Endothelial cell of umbilical vein (primary cell): ENCODE measurements around the gene UBR3. TPM values are rescaled to one million over a fixed set of nuclear protein-coding genes. Genes with fewer than 3 reads are reported as not detected.

Source experiments
- BruUV-seq: library from RNA; stranded (reverse); fragments of 400-500 nt; replicated peaks from 2 replicates; lab custom pipeline; 2021; lab: Mats Ljungman, UMichigan
- CTCF ChIA-PET: fragments of 300-600, 350-600 bp; sonication (Branson Sonifier 250); formaldehyde crosslinking; loops from one replicate; lab custom pipeline; 2021; ENCODE audit warnings: antibody characterized with exemption, inconsistent platforms; lab: Charles Lee
- POLR2A ChIA-PET: fragments of 300-600, 350-600 bp; sonication (Branson Sonifier 250); formaldehyde crosslinking; loops from one replicate; lab custom pipeline; 2021; ENCODE audit warnings: antibody characterized with exemption, inconsistent platforms; lab: Charles Lee
- DNase-seq: peaks from one replicate; pipeline ENCODE4 v3.0.0-alpha.2; 2011; ENCODE audit warnings: low read depth, low spot score
- FAIRE-seq: peaks from 2 replicates; lab custom pipeline; 2011; peaks lifted over from hg19 to GRCh38; lab: Jason Lieb, UNC
- H2AFZ ChIP-seq: 2 replicates; pipeline ENCODE4 v1.6.0; 2012; ENCODE audit warnings: low read depth, low read length, control low read depth, inconsistent platforms
- H3K27ac ChIP-seq: 2 replicates; pipeline ENCODE4 v1.5.1; 2011; ENCODE audit warnings: low read depth, mild to moderate bottlenecking, control low read depth, low read length, moderate library complexity; ENCODE audit not compliant: insufficient read depth
- H3K27me3 ChIP-seq, 2 experiments: 2 replicates each; pipeline versions ENCODE4 v1.6.0 to v1.6.1; 2011; ENCODE audit warnings: low read length in 2 of 2, mixed read lengths in 1 of 2; ENCODE audit not compliant: control insufficient read depth in 2 of 2, insufficient read depth in 2 of 2
- H3K36me3 ChIP-seq, 2 experiments: 2 replicates in 1 of 2; 3 replicates in 1 of 2; pipeline ENCODE4 v1.5.1; 2011; ENCODE audit warnings: low read length in 2 of 2, mild to moderate bottlenecking in 1 of 2, moderate library complexity in 1 of 2; ENCODE audit not compliant: control insufficient read depth in 2 of 2, insufficient read depth in 2 of 2; ENCODE audit errors: extremely low read depth in 1 of 2
- H3K4me1 ChIP-seq: 3 replicates; pipeline ENCODE4 v1.5.1; 2011; ENCODE audit warnings: mild to moderate bottlenecking, low read length; ENCODE audit not compliant: control insufficient read depth, insufficient read depth; ENCODE audit errors: extremely low read depth
- H3K4me2 ChIP-seq: 2 replicates; pipeline ENCODE4 v1.6.1; 2011; ENCODE audit warnings: low read length, control low read depth, mixed read lengths; ENCODE audit not compliant: insufficient read depth
- H3K4me3 ChIP-seq, 3 experiments: fragments of 200-600 bp in 1 of 3; sonication (generic), shearing (Covaris generic) in 1 of 3; replicated peaks in 1 of 3; 2 replicates each; pipeline ENCODE4 v1.5.1; 2011 to 2016; ENCODE audit warnings: control low read depth in 3 of 3, low read length in 3 of 3, mild to moderate bottlenecking in 2 of 3, inconsistent platforms in 1 of 3, low read depth in 1 of 3, moderate library complexity in 1 of 3; ENCODE audit not compliant: insufficient read depth in 1 of 3
- H3K79me2 ChIP-seq: 2 replicates; pipeline ENCODE4 v1.6.0; 2012; ENCODE audit warnings: low read length, inconsistent platforms; ENCODE audit not compliant: control insufficient read depth, insufficient read depth
- H3K9ac ChIP-seq: replicated peaks from 2 replicates; pipeline ENCODE3; 2011; ENCODE audit warnings: low read length, control low read depth; ENCODE audit not compliant: insufficient read depth; ENCODE audit errors: extremely low read depth
- H3K9me1 ChIP-seq: replicated peaks from 3 replicates; pipeline ENCODE4 v1.6.0; 2011; ENCODE audit warnings: mild to moderate bottlenecking, low read length; ENCODE audit not compliant: control insufficient read depth, insufficient read depth; ENCODE audit errors: extremely low read depth
- H3K9me3 ChIP-seq: replicated peaks from 2 replicates; pipeline ENCODE4 v1.5.1; 2012; ENCODE audit warnings: low read length, inconsistent platforms; ENCODE audit not compliant: control insufficient read depth, insufficient read depth
- H4K20me1 ChIP-seq: replicated peaks from 2 replicates; pipeline ENCODE3; 2011; ENCODE audit warnings: mild to moderate bottlenecking, low read length; ENCODE audit not compliant: control insufficient read depth, insufficient read depth; ENCODE audit errors: extremely low read depth
- CTCF ChIP-seq, 2 donors: IDR thresholded peaks; 1 replicate in 1 of 2; 2 replicates in 1 of 2; pipeline ENCODE4 v1.5.1; 2011; ENCODE audit warnings: low read length in 2 of 2, mild to moderate bottlenecking in 2 of 2, moderate library complexity in 2 of 2, control low read depth in 1 of 2, inconsistent platforms in 1 of 2, low read depth in 1 of 2; ENCODE audit not compliant: insufficient read depth in 1 of 2; ENCODE audit errors: extremely low read depth in 1 of 2
- EZH2 ChIP-seq: IDR thresholded peaks from 2 replicates; pipeline ENCODE4 v1.6.1; 2012; ENCODE audit warnings: borderline replicate concordance, low read depth, mild to moderate bottlenecking, moderate library complexity, low read length, inconsistent platforms; ENCODE audit not compliant: severe bottlenecking
- FOS ChIP-seq: IDR thresholded peaks from 2 replicates; pipeline ENCODE4 v1.6.1; 2011; ENCODE audit warnings: mild to moderate bottlenecking, low read length, moderate library complexity, borderline replicate concordance; ENCODE audit not compliant: insufficient read depth
- GATA2 ChIP-seq: IDR thresholded peaks from 2 replicates; pipeline ENCODE4 v1.7.0; 2011; ENCODE audit warnings: low read depth, mild to moderate bottlenecking, moderate library complexity, mixed read lengths, low read length; ENCODE audit not compliant: insufficient read length, insufficient read depth
- JUN ChIP-seq: IDR thresholded peaks from 2 replicates; pipeline ENCODE4 v1.6.1; 2011; ENCODE audit warnings: borderline replicate concordance, low read depth; ENCODE audit not compliant: insufficient read length, insufficient read depth
- MYC ChIP-seq: IDR thresholded peaks from one replicate; pipeline ENCODE4 v1.6.1; 2011; ENCODE audit warnings: mild to moderate bottlenecking, low read depth, low read length
- POLR2A ChIP-seq: IDR thresholded peaks from 2 replicates; pipeline ENCODE4 v1.6.1; 2012; ENCODE audit warnings: low read depth, mild to moderate bottlenecking, control low read depth, low read length
- POLR2AphosphoS5 ChIP-seq: IDR thresholded peaks from 2 replicates; pipeline ENCODE4 v1.6.1; 2012; ENCODE audit warnings: low read depth, mild to moderate bottlenecking, control low read depth, low read length, moderate library complexity; ENCODE audit not compliant: insufficient read depth
- dilution Hi-C: fragments of 300-500 bp; cut with MboI; formaldehyde crosslinking; loops from one replicate; pipeline ENCODE4 v1.15.0; 2019; ENCODE audit warnings: low sequenced_read_pairs; ENCODE audit not compliant: extremely low pct_ligation_motif_present
- intact Hi-C: fragments of 100-400 bp; cut with micrococcal nuclease; formaldehyde crosslinking; loops from one replicate; pipeline ENCODE4 v1.10.0; 2022
- polyA plus RNA-seq, 4 experiments: library from polyadenylated mRNA; depleted of rRNA in 3 of 4; stranded (reverse) in 3 of 4; unstranded in 1 of 4; fragments of >200 nt; gene quantifications; 2 replicates each; pipeline versions ENCODE4 v1.2.1 to v1.2.3, GENCODE V29; 2011 to 2012; ENCODE audit warnings: missing spikeins in 1 of 4
- total RNA-seq: library from RNA; stranded (reverse); gene quantifications from 2 replicates; pipeline ENCODE4 v1.2.3, GENCODE V29; 2021
- TF ChIP-seq, protein P1 (sequence below): IDR thresholded peaks from 2 replicates; pipeline ENCODE4 v1.6.1; 2011; ENCODE audit not compliant: insufficient read depth, insufficient read length

The UBR3 gene
- total and polyA plus RNA-seq, 2 donors (not counting 3 experiments of a cell fraction or from before 2014, with no cell fraction given): 5.3 to 27.5 TPM

GRCh38 chr2:170122883-170123547 is 295.8 kb downstream of the UBR3 start:
- Histone ChIP-seq H3K9me3 (no peaks in the 10 kb centered on the region), H3K9me1 (no peaks in the 10 kb centered on the region), H3K4me3 (no peak overlapping the region), H4K20me1 (no peaks in the 10 kb centered on the region), H3K9ac (no peak overlapping the region), H3K79me2 (no peaks in the 10 kb centered on the region), H3K4me2 (no peak overlapping the region), H2AFZ (no peak overlapping the region), H3K36me3 (no peaks in the 10 kb centered on the region), H3K27ac (no peak overlapping the region), H3K4me1 (peaks cover 4% of the 10 kb centered on the region), H3K27me3 (no peaks in the 10 kb centered on the region)
- POLR2A ChIA-PET: no interaction called here
- intact Hi-C loops (no loop called here), dilution Hi-C loops (no loop called here)
- no peak for FAIRE-seq
- TF ChIP-seq CTCF (IDR thresholded peaks at IDR 0.05; ENCODE audit: extremely low read depth in 1 of 2, insufficient read depth in 1 of 2, low read depth in 1 of 2, low read length in 2 of 2) (no peak), FOS (peak; percentile 73)
- no TSS peak for BruUV-seq
- DNase-seq: peak; percentile 34
- CTCF ChIA-PET: no interaction called here

DNA sequence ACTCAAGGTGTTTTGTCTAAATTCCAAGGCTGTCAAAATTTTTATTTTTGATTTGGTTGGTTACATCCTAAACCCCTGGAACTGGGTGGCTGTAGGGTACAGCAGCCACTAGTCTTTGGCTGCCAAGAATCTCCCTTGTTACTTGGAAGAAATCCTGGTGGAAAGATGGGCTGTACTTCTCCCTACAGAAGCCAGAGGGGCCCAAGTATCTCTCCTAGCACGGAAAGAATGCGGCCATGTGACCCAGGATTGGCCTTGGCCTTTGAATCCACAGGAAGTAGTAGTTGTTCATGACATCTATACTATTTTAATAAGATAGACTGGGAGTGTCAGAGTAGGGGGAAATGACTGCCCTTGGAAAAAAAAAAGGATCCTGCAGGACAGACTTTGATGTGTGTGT is 296.3 kb downstream of the UBR3 start:
- no TSS peak for BruUV-seq
- peaks cover 4% of the 10 kb centered on the region for H3K4me1 ChIP-seq
- FAIRE-seq (no peak), DNase-seq (no peak)
- H3K79me2 ChIP-seq: no peaks in the 10 kb centered on the region
- no peaks in the 10 kb centered on the region for H3K27me3 ChIP-seq
- ChIA-PET POLR2A (no interaction called here), CTCF (no interaction called here)
- H3K4me2 ChIP-seq: no peak overlapping the region
- no peak overlapping the region for H3K4me3 ChIP-seq
- H2AFZ ChIP-seq: no peak overlapping the region
- intact Hi-C loops: no loop called here
- TF ChIP-seq POLR2A: no peak
- TF ChIP-seq FOS: no peak
- no peak for TF ChIP-seq MYC
- no peak for TF ChIP-seq EZH2
- TF ChIP-seq GATA2: no peak
- TF ChIP-seq JUN: no peak
- no peak for TF ChIP-seq CTCF (IDR thresholded peaks at IDR 0.05; ENCODE audit: extremely low read depth in 1 of 2, insufficient read depth in 1 of 2, low read depth in 1 of 2, low read length in 2 of 2)
- TF ChIP-seq, protein P1, sequence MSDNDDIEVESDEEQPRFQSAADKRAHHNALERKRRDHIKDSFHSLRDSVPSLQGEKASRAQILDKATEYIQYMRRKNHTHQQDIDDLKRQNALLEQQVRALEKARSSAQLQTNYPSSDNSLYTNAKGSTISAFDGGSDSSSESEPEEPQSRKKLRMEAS: no peak
- no peak for TF ChIP-seq POLR2AphosphoS5
- no peak overlapping the region for H3K27ac ChIP-seq
- H4K20me1 ChIP-seq: no peaks in the 10 kb centered on the region
- H3K9me1 ChIP-seq: no peaks in the 10 kb centered on the region
- H3K36me3 ChIP-seq: no peaks in the 10 kb centered on the region
- dilution Hi-C loops: no loop called here
- H3K9me3 ChIP-seq: no peaks in the 10 kb centered on the region
- no peak overlapping the region for H3K9ac ChIP-seq
